Smooth muscle cell (in vitro differentiated cells): Measurements from ENCODE around the gene DYRK1B. TPM values are rescaled to one million over a fixed set of nuclear protein-coding genes. Genes with fewer than 3 reads are reported as not detected.

Experiments
- DNase-seq: peaks from one replicate; lab custom pipeline; 2025; ENCODE audit not compliant: unreplicated experiment; lab: John Stamatoyannopoulos, UW
- H2AFZ ChIP-seq: fragments of 200-600 bp; sonication (generic); 2 replicates; pipeline ENCODE4 v1.6.0; 2016; ENCODE audit warnings: antibody characterized with exemption, low read depth, mild to moderate bottlenecking
- H3F3A ChIP-seq: fragments of 200-600 bp; sonication (generic); 2 replicates; pipeline ENCODE4 v1.6.0; 2017; ENCODE audit warnings: antibody characterized with exemption, low read depth
- H3K27ac ChIP-seq: fragments of 200-600 bp; sonication (generic); 2 replicates; pipeline ENCODE4 v1.5.1; 2016; ENCODE audit warnings: low read depth, mild to moderate bottlenecking
- H3K27me3 ChIP-seq: fragments of 200-600 bp; sonication (generic); 2 replicates; pipeline ENCODE4 v1.6.1; 2016; ENCODE audit warnings: low read depth, mild to moderate bottlenecking
- H3K36me3 ChIP-seq: fragments of 200-600 bp; sonication (generic); 2 replicates; pipeline ENCODE4 v1.5.1; 2016; ENCODE audit warnings: low read depth
- H3K4me1 ChIP-seq: fragments of 200-600 bp; sonication (generic); 2 replicates; pipeline ENCODE4 v1.5.1; 2016; ENCODE audit warnings: low read depth
- H3K4me2 ChIP-seq: fragments of 200-600 bp; sonication (generic); 2 replicates; pipeline ENCODE4 v1.6.0; 2016; ENCODE audit warnings: mild to moderate bottlenecking
- H3K4me3 ChIP-seq: fragments of 200-600 bp; sonication (generic); 2 replicates; pipeline ENCODE4 v1.5.1; 2016; ENCODE audit warnings: mild to moderate bottlenecking
- H3K79me2 ChIP-seq: fragments of 200-600 bp; sonication (generic); 2 replicates; pipeline ENCODE4 v1.6.0; 2016; ENCODE audit warnings: low read depth, mild to moderate bottlenecking
- H3K9ac ChIP-seq: fragments of 200-600 bp; sonication (generic); 2 replicates; pipeline ENCODE4 v1.6.0; 2016; ENCODE audit warnings: low read depth
- H3K9me3 ChIP-seq: fragments of 200-600 bp; sonication (generic); replicated peaks from 2 replicates; pipeline ENCODE4 v1.5.1; 2016; ENCODE audit warnings: low read depth
- H4K20me1 ChIP-seq: fragments of 200-600 bp; sonication (generic); 2 replicates; pipeline ENCODE4 v1.6.0; 2016; ENCODE audit warnings: low read depth
- CTCF ChIP-seq: fragments of 200-600 bp; sonication (generic); IDR thresholded peaks from 2 replicates; pipeline ENCODE4 v1.5.1; 2017; ENCODE audit warnings: borderline replicate concordance, mild to moderate bottlenecking, antibody characterized with exemption; ENCODE audit not compliant: insufficient read depth, poor library complexity, severe bottlenecking
- WGBS: methylation state at CpG from one replicate; pipeline ENCODE4 v1.1.7; 2016; ENCODE audit warnings: low lambda C conversion rate; 5-methylcytosine and 5-hydroxymethylcytosine counted together
- polyA plus RNA-seq: library from polyadenylated mRNA; unstranded; fragments of >200 nt; fragmentation: Nextera tagmentation; extraction: Ambion mirVana; gene quantifications from 2 replicates; pipeline ENCODE4 v1.2.1, GENCODE V29; 2016
- total RNA-seq: library from RNA; depleted of rRNA; stranded (reverse); fragments of >200 nt; gene quantifications from 2 replicates; pipeline ENCODE4 v1.2.3, GENCODE V29; 2014

Gene DYRK1B
- total and polyA plus RNA-seq, 2 experiments from 2014 or later = 9.2 to 14.1 TPM

- 11% methylated on average over 47 of the region's 47 CpGs for WGBS
- no peak for TF ChIP-seq CTCF
- Histone ChIP-seq H3K4me1 (peaks cover 5% of the 10 kb centered on the region), H2AFZ (peak overlapping the region; percentile 58), H3K4me3 (peak overlapping the region; percentile 65), H3K27ac (peak overlapping the region; percentile 3), H3K36me3 (no peaks in the 10 kb centered on the region), H4K20me1 (no peaks in the 10 kb centered on the region), H3K9ac (peak overlapping the region; percentile 16), H3F3A (no peaks in the 10 kb centered on the region), H3K27me3 (no peaks in the 10 kb centered on the region), H3K79me2 (no peaks in the 10 kb centered on the region), H3K9me3 (no peaks in the 10 kb centered on the region), H3K4me2 (peak overlapping the region; percentile 89)
- peak; percentile 47 for DNase-seq
These were observed 9.5 kb downstream of the DYRK1B start for GRCh38 chr19:39824143-39825092.

GRCh38 chr19:39823686-39824085 is 10.3 kb downstream of the DYRK1B start:
- Histone ChIP-seq H3K36me3 (no peaks in the 10 kb centered on the region), H3F3A (no peaks in the 10 kb centered on the region), H2AFZ (no peak overlapping the region), H3K79me2 (no peaks in the 10 kb centered on the region), H3K4me3 (peak overlapping the region; percentile 65), H3K27ac (no peak overlapping the region), H3K4me2 (peak overlapping the region; percentile 89), H3K9me3 (no peaks in the 10 kb centered on the region), H3K9ac (peak overlapping the region; percentile 16), H3K4me1 (peaks cover 5% of the 10 kb centered on the region), H4K20me1 (no peaks in the 10 kb centered on the region), H3K27me3 (no peaks in the 10 kb centered on the region)
- WGBS = 54% methylated on average over 7 of the region's 7 CpGs
- no peak for TF ChIP-seq CTCF
- no peak for DNase-seq

GRCh38 chr19:39820696-39821095 is 13.3 kb downstream of the DYRK1B start:
- DNase-seq = no peak
- H3K4me3 ChIP-seq = no peak overlapping the region
- H3K4me1 ChIP-seq = peaks cover 5% of the 10 kb centered on the region
- H3K27ac ChIP-seq = no peak overlapping the region
- no peak for TF ChIP-seq CTCF
- H3K9ac ChIP-seq = no peak overlapping the region
- H3K36me3 ChIP-seq = no peaks in the 10 kb centered on the region
- H3F3A ChIP-seq = no peaks in the 10 kb centered on the region
- no peaks in the 10 kb centered on the region for H3K79me2 ChIP-seq
- H3K27me3 ChIP-seq = no peaks in the 10 kb centered on the region
- no peaks in the 10 kb centered on the region for H3K9me3 ChIP-seq
- H3K4me2 ChIP-seq = no peak overlapping the region
- H2AFZ ChIP-seq = no peak overlapping the region
- 97% methylated on average over 6 of the region's 6 CpGs for WGBS
- no peaks in the 10 kb centered on the region for H4K20me1 ChIP-seq
